ENCODE measurements around the gene IP6K1.

DNA sequence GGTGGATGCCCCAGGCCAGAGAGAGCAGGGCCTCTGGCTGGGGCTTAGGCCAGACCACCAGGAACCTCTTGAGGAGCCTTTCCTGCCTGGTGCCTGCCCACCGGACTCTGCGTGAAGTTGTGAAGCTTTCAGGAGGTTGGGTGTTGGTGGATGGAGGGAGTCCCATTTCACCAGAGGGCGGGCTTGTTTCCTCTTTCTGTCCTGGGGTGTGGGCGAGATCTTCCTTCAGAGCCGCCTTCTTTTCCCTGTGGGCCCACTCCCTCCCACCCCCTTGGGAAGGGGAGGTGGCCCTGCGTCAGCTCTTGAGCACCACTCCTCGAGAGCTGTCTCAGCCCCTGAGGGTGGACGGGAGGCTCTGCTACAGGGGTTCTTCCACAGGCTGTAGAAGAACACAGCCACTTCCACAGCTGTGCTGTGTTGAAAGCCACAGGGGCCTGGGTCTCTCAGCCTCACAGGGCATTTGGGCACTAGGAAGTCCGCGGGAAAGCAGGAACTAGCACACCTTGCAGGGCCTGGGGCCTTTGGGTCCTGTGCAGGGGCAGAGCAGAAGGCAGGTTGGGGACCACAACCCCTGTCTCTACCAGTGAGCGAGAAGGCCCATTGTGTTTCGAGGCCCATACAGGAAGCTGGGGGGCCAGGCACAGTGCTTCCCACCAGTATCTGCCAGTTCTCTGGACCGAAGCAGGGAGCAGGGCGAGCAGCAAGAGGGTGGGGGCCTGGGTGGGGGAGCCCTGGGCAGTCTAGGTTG lies 69.0 kb downstream of the IP6K1 start:
- TF ChIP-seq POLR2A (IDR thresholded peaks at IDR 0.05), result no peak
- TF ChIP-seq, protein P1, sequence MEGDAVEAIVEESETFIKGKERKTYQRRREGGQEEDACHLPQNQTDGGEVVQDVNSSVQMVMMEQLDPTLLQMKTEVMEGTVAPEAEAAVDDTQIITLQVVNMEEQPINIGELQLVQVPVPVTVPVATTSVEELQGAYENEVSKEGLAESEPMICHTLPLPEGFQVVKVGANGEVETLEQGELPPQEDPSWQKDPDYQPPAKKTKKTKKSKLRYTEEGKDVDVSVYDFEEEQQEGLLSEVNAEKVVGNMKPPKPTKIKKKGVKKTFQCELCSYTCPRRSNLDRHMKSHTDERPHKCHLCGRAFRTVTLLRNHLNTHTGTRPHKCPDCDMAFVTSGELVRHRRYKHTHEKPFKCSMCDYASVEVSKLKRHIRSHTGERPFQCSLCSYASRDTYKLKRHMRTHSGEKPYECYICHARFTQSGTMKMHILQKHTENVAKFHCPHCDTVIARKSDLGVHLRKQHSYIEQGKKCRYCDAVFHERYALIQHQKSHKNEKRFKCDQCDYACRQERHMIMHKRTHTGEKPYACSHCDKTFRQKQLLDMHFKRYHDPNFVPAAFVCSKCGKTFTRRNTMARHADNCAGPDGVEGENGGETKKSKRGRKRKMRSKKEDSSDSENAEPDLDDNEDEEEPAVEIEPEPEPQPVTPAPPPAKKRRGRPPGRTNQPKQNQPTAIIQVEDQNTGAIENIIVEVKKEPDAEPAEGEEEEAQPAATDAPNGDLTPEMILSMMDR (IDR thresholded peaks at IDR 0.05 in 4 of 5, conservative IDR thresholded peaks at IDR 0.05 in 1 of 5), result no peak

Measured in gastrocnemius medialis (tissue), 4 donors.